ENCODE results near the gene HES7. TPM values are rescaled to one million over a fixed set of nuclear protein-coding genes. Genes with fewer than 3 reads are reported as not detected.

Gene HES7
- total and polyA plus RNA-seq, 5 donors: 0.25 to 0.76 (median 0.72) TPM

Small RNAs within 50 kb of the gene (microRNA-seq; reads per million reads assigned to microRNA genes)
- gene MIR4314 (0 reads per million in 2 donors), gene MIR6883 (1.1 to 2.5 reads per million in 2 donors)

Other genes starting within 250 kb of the HES7 start
- gene CHD3, start 235.3 kb downstream of the HES7 start, total RNA-seq: 10 to 100 TPM; 31.2 to 38.8 (median 35.0) TPM
- gene CHD3, start 235.3 kb downstream of the HES7 start, polyA plus RNA-seq: 45.3 TPM
- 1 to 10 TPM in 3 of 4 donors, under 1 TPM in 1; 0.89 to 2.1 (median 1.5) TPM for gene RNF227, start 207.8 kb downstream of the HES7 start, total RNA-seq
- 1.5 TPM for gene RNF227, start 207.8 kb downstream of the HES7 start, polyA plus RNA-seq
- 1 to 10 TPM in 1 of 4 donors, under 1 TPM in 3; 0.60 to 1.2 (median 0.70) TPM for gene KCNAB3, start 194.2 kb downstream of the HES7 start, total RNA-seq
- gene KCNAB3, start 194.2 kb downstream of the HES7 start, polyA plus RNA-seq: 0.50 TPM
- 100 to 1,000 TPM in 3 of 4 donors, 10 to 100 TPM in 1; 73.4 to 109 (median 104) TPM for gene TRAPPC1, start 192.2 kb downstream of the HES7 start, total RNA-seq
- 135 TPM for gene TRAPPC1, start 192.2 kb downstream of the HES7 start, polyA plus RNA-seq
- gene CNTROB, start 191.9 kb downstream of the HES7 start, total RNA-seq: 10 to 100 TPM in 3 of 4 donors, 1 to 10 TPM in 1; 9.6 to 14.6 (median 10.4) TPM
- gene CNTROB, start 191.9 kb downstream of the HES7 start, polyA plus RNA-seq: 9.6 TPM
- gene GUCY2D, start 121.5 kb downstream of the HES7 start, total RNA-seq: under 1 TPM in 3 of 4 donors, not detected in 1; 0.23 to 0.85 (median 0.31) TPM
- 0.09 TPM for gene GUCY2D, start 121.5 kb downstream of the HES7 start, polyA plus RNA-seq
- gene ALOX15B, start 85.0 kb downstream of the HES7 start, total RNA-seq: under 1 TPM; 0.25 to 0.68 (median 0.46) TPM
- gene ALOX15B, start 85.0 kb downstream of the HES7 start, polyA plus RNA-seq: 0.54 TPM
- gene ALOX12B, start 36.4 kb downstream of the HES7 start, total RNA-seq: under 1 TPM in 1 of 4 donors, not detected in 3; 0.71 TPM
- gene ALOX12B, start 36.4 kb downstream of the HES7 start, polyA plus RNA-seq: not detected
- not detected for gene ALOXE3, start 5.6 kb downstream of the HES7 start, total RNA-seq
- gene ALOXE3, start 5.6 kb downstream of the HES7 start, polyA plus RNA-seq: not detected
- gene PER1, start 28.3 kb upstream of the HES7 start, total RNA-seq: 100 to 1,000 TPM in 3 of 4 donors, 10 to 100 TPM in 1; 96.2 to 150 (median 124) TPM
- gene PER1, start 28.3 kb upstream of the HES7 start, polyA plus RNA-seq: 110 TPM
- gene VAMP2, start 38.8 kb upstream of the HES7 start, total RNA-seq: 10 to 100 TPM; 68.7 to 74.9 (median 71.8) TPM
- 50.2 TPM for gene VAMP2, start 38.8 kb upstream of the HES7 start, polyA plus RNA-seq
- 10 to 100 TPM in 2 of 4 donors, 1 to 10 TPM in 2; 7.1 to 11.4 (median 9.2) TPM for gene TMEM107, start 52.3 kb upstream of the HES7 start, total RNA-seq
- gene TMEM107, start 52.3 kb upstream of the HES7 start, polyA plus RNA-seq: 7.2 TPM
- gene BORCS6, start 66.1 kb upstream of the HES7 start, total RNA-seq: 1 to 10 TPM; 7.0 to 9.9 (median 9.6) TPM
- 7.3 TPM for gene BORCS6, start 66.1 kb upstream of the HES7 start, polyA plus RNA-seq
- gene AURKB, start 86.5 kb upstream of the HES7 start, total RNA-seq: 1 to 10 TPM in 2 of 4 donors, not detected in 2; 1.1 to 1.3 TPM
- gene AURKB, start 86.5 kb upstream of the HES7 start, polyA plus RNA-seq: 0.45 TPM
- 10 to 100 TPM; 12.8 to 21.1 (median 17.2) TPM for gene CTC1, start 124.0 kb upstream of the HES7 start, total RNA-seq
- 12.4 TPM for gene CTC1, start 124.0 kb upstream of the HES7 start, polyA plus RNA-seq
- 10 to 100 TPM; 12.4 to 19.7 (median 15.7) TPM for gene PFAS, start 125.2 kb upstream of the HES7 start, total RNA-seq
- gene PFAS, start 125.2 kb upstream of the HES7 start, polyA plus RNA-seq: 7.5 TPM
- 10 to 100 TPM; 27.2 to 33.0 (median 30.0) TPM for gene RANGRF, start 164.6 kb upstream of the HES7 start, total RNA-seq
- gene RANGRF, start 164.6 kb upstream of the HES7 start, polyA plus RNA-seq: 45.5 TPM
- gene SLC25A35, start 171.3 kb upstream of the HES7 start, total RNA-seq: 1 to 10 TPM; 2.0 to 4.7 (median 3.0) TPM
- gene SLC25A35, start 171.3 kb upstream of the HES7 start, polyA plus RNA-seq: 5.2 TPM
- 10 to 100 TPM; 10.1 to 18.2 (median 13.4) TPM for gene ARHGEF15, start 186.1 kb upstream of the HES7 start, total RNA-seq
- 13.1 TPM for gene ARHGEF15, start 186.1 kb upstream of the HES7 start, polyA plus RNA-seq
- not detected for gene ODF4, start 215.7 kb upstream of the HES7 start, total RNA-seq
- not detected for gene ODF4, start 215.7 kb upstream of the HES7 start, polyA plus RNA-seq

Data from right cardiac atrium (tissue), 5 donors.